Measurements from ENCODE around the gene CCL26. TPM values are rescaled to one million over a fixed set of nuclear protein-coding genes. Genes with fewer than 3 reads are reported as not detected.

CCL26 gene
- total and polyA plus RNA-seq, 9 of the 15 experiments (the other 6 are each of a cell fraction or from before 2014, with no cell fraction given), result 2.3 to 26.8 (median 8.4) TPM

DNA sequence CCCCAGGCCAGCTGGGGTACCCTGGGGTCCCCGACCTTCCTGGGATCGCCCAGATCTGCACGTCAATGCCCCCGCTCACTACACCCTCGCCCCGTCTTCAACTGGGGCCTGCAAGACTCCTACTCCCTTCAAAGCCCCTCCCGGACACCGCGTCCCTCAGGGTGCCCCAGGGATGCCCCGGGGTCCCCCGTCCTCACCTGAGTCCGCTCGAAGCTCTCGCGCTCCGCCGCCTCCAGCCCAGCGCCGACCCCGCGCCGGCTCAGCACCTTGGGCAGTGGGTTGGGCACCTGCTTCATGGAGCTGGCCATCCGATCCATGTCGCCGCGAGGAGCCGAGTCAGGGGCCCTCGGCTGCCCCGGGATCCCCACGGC lies 33.4 kb downstream of the CCL26 start, which contains the start of gene HIP1 (continued):
- TF ChIP-seq, protein P1, sequence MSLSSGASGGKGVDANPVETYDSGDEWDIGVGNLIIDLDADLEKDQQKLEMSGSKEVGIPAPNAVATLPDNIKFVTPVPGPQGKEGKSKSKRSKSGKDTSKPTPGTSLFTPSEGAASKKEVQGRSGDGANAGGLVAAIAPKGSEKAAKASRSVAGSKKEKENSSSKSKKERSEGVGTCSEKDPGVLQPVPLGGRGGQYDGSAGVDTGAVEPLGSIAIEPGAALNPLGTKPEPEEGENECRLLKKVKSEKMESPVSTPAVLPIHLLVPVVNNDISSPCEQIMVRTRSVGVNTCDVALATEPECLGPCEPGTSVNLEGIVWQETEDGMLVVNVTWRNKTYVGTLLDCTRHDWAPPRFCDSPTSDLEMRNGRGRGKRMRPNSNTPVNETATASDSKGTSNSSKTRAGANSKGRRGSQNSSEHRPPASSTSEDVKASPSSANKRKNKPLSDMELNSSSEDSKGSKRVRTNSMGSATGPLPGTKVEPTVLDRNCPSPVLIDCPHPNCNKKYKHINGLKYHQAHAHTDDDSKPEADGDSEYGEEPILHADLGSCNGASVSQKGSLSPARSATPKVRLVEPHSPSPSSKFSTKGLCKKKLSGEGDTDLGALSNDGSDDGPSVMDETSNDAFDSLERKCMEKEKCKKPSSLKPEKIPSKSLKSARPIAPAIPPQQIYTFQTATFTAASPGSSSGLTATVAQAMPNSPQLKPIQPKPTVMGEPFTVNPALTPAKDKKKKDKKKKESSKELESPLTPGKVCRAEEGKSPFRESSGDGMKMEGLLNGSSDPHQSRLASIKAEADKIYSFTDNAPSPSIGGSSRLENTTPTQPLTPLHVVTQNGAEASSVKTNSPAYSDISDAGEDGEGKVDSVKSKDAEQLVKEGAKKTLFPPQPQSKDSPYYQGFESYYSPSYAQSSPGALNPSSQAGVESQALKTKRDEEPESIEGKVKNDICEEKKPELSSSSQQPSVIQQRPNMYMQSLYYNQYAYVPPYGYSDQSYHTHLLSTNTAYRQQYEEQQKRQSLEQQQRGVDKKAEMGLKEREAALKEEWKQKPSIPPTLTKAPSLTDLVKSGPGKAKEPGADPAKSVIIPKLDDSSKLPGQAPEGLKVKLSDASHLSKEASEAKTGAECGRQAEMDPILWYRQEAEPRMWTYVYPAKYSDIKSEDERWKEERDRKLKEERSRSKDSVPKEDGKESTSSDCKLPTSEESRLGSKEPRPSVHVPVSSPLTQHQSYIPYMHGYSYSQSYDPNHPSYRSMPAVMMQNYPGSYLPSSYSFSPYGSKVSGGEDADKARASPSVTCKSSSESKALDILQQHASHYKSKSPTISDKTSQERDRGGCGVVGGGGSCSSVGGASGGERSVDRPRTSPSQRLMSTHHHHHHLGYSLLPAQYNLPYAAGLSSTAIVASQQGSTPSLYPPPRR (CRISPR knock-in tag; IDR thresholded peaks at IDR 0.05; ENCODE audit: borderline replicate concordance), result no peak
- no peak for TF ChIP-seq ZEB2 (IDR thresholded peaks at IDR 0.05)
- TF ChIP-seq ZNF764 (CRISPR knock-in tag; IDR thresholded peaks at IDR 0.05; ENCODE audit: low read depth), result no peak
- TF ChIP-seq ZBTB9 (CRISPR knock-in tag; IDR thresholded peaks at IDR 0.05), result peak; percentile 82; the same call in 1 of the 2 replicates
- TF ChIP-seq RNF2 (IDR thresholded peaks at IDR 0.05), result no peak
- no peak for TF ChIP-seq FOXK2 (conservative IDR thresholded peaks at IDR 0.05 in 1 of 2, IDR thresholded peaks at IDR 0.05 in 1 of 2; ENCODE audit: low read depth in 2 of 2)
- TF ChIP-seq, protein P2, sequence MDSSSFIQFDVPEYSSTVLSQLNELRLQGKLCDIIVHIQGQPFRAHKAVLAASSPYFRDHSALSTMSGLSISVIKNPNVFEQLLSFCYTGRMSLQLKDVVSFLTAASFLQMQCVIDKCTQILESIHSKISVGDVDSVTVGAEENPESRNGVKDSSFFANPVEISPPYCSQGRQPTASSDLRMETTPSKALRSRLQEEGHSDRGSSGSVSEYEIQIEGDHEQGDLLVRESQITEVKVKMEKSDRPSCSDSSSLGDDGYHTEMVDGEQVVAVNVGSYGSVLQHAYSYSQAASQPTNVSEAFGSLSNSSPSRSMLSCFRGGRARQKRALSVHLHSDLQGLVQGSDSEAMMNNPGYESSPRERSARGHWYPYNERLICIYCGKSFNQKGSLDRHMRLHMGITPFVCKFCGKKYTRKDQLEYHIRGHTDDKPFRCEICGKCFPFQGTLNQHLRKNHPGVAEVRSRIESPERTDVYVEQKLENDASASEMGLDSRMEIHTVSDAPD (CRISPR knock-in tag; IDR thresholded peaks at IDR 0.05), result no peak
- peak; percentile 52; the same call in 1 of the 2 replicates for TF ChIP-seq ZNF583 (CRISPR knock-in tag; IDR thresholded peaks at IDR 0.05)
- peak; percentile 40; the same call in 1 of the 2 replicates for TF ChIP-seq SMARCE1 (IDR thresholded peaks at IDR 0.05)
- TF ChIP-seq NFXL1 (CRISPR knock-in tag; IDR thresholded peaks at IDR 0.05), result no peak
- TF ChIP-seq WHSC1 (IDR thresholded peaks at IDR 0.05; ENCODE audit: low read length), result no peak
- TF ChIP-seq GATAD2B (IDR thresholded peaks at IDR 0.05; ENCODE audit: borderline replicate concordance), result no peak
- TF ChIP-seq MEIS2 (IDR thresholded peaks at IDR 0.05; ENCODE audit: partially characterized antibody), result no peak
- no peak for TF ChIP-seq SREBF1 (IDR thresholded peaks at IDR 0.05; ENCODE audit: borderline replicate concordance, low read depth, low read length)
- TF ChIP-seq L3MBTL2 (IDR thresholded peaks at IDR 0.05), result no peak
- TF ChIP-seq, protein P3, sequence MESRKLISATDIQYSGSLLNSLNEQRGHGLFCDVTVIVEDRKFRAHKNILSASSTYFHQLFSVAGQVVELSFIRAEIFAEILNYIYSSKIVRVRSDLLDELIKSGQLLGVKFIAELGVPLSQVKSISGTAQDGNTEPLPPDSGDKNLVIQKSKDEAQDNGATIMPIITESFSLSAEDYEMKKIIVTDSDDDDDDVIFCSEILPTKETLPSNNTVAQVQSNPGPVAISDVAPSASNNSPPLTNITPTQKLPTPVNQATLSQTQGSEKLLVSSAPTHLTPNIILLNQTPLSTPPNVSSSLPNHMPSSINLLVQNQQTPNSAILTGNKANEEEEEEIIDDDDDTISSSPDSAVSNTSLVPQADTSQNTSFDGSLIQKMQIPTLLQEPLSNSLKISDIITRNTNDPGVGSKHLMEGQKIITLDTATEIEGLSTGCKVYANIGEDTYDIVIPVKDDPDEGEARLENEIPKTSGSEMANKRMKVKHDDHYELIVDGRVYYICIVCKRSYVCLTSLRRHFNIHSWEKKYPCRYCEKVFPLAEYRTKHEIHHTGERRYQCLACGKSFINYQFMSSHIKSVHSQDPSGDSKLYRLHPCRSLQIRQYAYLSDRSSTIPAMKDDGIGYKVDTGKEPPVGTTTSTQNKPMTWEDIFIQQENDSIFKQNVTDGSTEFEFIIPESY (CRISPR knock-in tag; IDR thresholded peaks at IDR 0.05), result no peak
- TF ChIP-seq HMGN3 (IDR thresholded peaks at IDR 0.05; ENCODE audit: borderline replicate concordance, extremely low read depth, insufficient read length, low read depth, low read length), result no peak
- TF ChIP-seq KHSRP (IDR thresholded peaks at IDR 0.05), result no peak
- TF ChIP-seq CREB3L1 (IDR thresholded peaks at IDR 0.05; ENCODE audit: borderline replicate concordance, low read depth), result peak; percentile 26; the same call in 1 of the 2 replicates
